Adrenal gland (tissue), 12 donors: ENCODE results near the gene INHBC. TPM values are rescaled to one million over a fixed set of nuclear protein-coding genes. Genes with fewer than 3 reads are reported as not detected.

ENCODE experiments used
- DNase-seq, 7 donors: peaks; one replicate each; pipeline ENCODE4 v3.0.0-alpha.2; 2019 to 2020
- H3K27ac ChIP-seq, 5 donors: fragments of 200-600 bp; sonication (generic) in 4 of 5; 1 replicate in 3 of 5; 2 replicates in 2 of 5; pipeline versions ENCODE4 v1.5.1 to v1.8.0; 2016 to 2020; ENCODE audit warnings: mild to moderate bottlenecking in 1 of 5
- H3K27me3 ChIP-seq: fragments of 200-600 bp; 2 replicates; pipeline ENCODE4 v1.8.0; 2021
- H3K36me3 ChIP-seq, 2 donors: fragments of 200-600 bp; replicated peaks in 1 of 2; 1 replicate in 1 of 2; 2 replicates in 1 of 2; pipeline versions ENCODE4 v1.5.1 to v1.8.0; 2018 to 2022
- H3K4me1 ChIP-seq, 2 donors: fragments of 200-600 bp; replicated peaks in 1 of 2; 1 replicate in 1 of 2; 2 replicates in 1 of 2; pipeline versions ENCODE4 v1.5.1 to v1.8.0; 2018 to 2021
- H3K4me3 ChIP-seq, 4 donors: fragments of 200-600 bp; sonication (generic) in 3 of 4; one replicate each; pipeline ENCODE4 v1.5.1; 2016 to 2018
- H3K9me3 ChIP-seq, 3 donors: fragments of 200-600 bp; sonication (generic) in 1 of 3; replicated peaks in 1 of 3; 1 replicate in 2 of 3; 2 replicates in 1 of 3; pipeline versions ENCODE4 v1.5.1 to v1.8.0; 2016 to 2021
- POLR2A ChIP-seq, 2 donors: fragments of 450-650 bp; IDR thresholded peaks; one replicate each; pipeline ENCODE4 v1.6.1; 2017; ENCODE audit warnings: antibody characterized with exemption in 2 of 2, mild to moderate bottlenecking in 2 of 2, moderate library complexity in 1 of 2
- WGBS, 4 donors: extraction: QIAGEN DNeasy Blood & Tissue Kit in 2 of 4; methylation state at CpG; one replicate each; pipeline versions ENCODE4 v1.1.5 to v1.1.7; 2013 to 2017; 5-methylcytosine and 5-hydroxymethylcytosine counted together
- intact Hi-C, 2 donors: fragments of 100-400 bp; cut with DNase I; formaldehyde crosslinking; loops; one replicate each; pipeline versions ENCODE4 v1.14.1 to v1.15.0; 2022 to 2023
- polyA plus RNA-seq, 3 donors: library from polyadenylated mRNA; stranded (reverse); fragments of 200-250 nt in 2 of 3; fragments of 350-450 nt in 1 of 3; fragmentation: Illumina TruSeq in 1 of 3; extraction: RNeasy Lipid Tissue Mini Kit (QIAGEN cat#74804) in 1 of 3; gene quantifications; one replicate each; pipeline ENCODE4 v1.2.3, GENCODE V29; 2013 to 2014
- total RNA-seq, 9 donors: library from RNA; depleted of rRNA in 4 of 9; stranded (reverse); fragments of >200 nt in 4 of 9; fragments of 120-200 nt in 1 of 9; fragmentation: NEBNext Ultra II Directional in 1 of 9; extraction: Animal tissue kit (Norgen Biotek cat#: 25700) in 1 of 9; gene quantifications; one replicate each; pipeline versions ENCODE4 v1.1.0 to v1.2.4, GENCODE V29; 2013 to 2023
- TF ChIP-seq, protein P1 (sequence below), 6 experiments: fragments of 450-650 bp in 4 of 6; fragments of 200-600 bp in 2 of 6; sonication (generic) in 1 of 6; IDR thresholded peaks; 1 replicate in 5 of 6; 2 replicates in 1 of 6; pipeline versions ENCODE4 v1.5.1 to v1.8.0; 2016 to 2021; ENCODE audit warnings: antibody characterized with exemption in 6 of 6, mild to moderate bottlenecking in 2 of 6, moderate library complexity in 1 of 6
- donor health status: healthy with polysubstance abuse.
- donor health status: Bipolar disorder and iron deficiency.
- donor health status: DM: yes; HTN: yes; CAD: no.
- donor health status: DM: no; HTN: no; CAD: no.
- donor health status: DM: no; HTN: no; CAD: no.
- donor health status: DM: yes; HTN: yes; CAD: no.

Gene INHBC
- total and polyA plus RNA-seq, 12 donors: not detected

DNA sequence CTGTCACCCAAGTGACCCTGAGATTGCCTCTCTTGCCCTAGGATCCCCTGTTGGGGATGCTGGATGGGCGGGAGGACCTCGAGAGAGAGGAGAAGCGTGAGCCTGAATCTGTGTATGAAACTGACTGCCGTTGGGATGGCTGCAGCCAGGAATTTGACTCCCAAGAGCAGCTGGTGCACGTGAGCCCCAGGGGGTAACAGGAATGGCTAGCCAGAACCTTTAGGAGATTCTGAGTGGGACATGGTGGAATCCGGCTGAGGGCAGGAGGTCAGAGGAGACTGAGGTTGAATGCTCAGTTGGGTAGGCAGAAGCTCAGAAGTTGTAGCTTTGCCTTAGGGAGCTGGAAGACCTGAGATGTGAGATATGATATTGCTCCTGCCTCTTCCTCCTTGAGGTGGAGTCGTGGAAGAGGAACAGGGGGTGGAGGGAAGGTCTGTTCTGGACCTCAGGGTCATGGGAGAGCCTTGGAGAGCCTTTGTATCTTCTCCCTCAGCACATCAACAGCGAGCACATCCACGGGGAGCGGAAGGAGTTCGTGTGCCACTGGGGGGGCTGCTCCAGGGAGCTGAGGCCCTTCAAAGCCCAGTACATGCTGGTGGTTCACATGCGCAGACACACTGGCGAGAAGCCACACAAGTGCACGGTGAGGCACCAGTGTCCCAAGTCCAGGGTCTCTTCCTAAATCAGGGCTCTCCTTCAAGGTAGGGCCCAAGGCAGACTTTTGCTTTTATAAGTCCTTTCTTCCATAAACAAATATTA is 31.3 kb downstream of the INHBC start:
- peaks cover 16 to 20% of the 10 kb centered on the region in 2 donors for H3K4me1 ChIP-seq
- no peaks in the 10 kb centered on the region for H3K36me3 ChIP-seq
- no peaks in the 10 kb centered on the region for H3K9me3 ChIP-seq
- 68 to 80% (median 79%) methylated on average over 13 to 14 of the region's 14 CpGs for WGBS, 4 donors
- H3K27me3 ChIP-seq: no peaks in the 10 kb centered on the region
- no peak overlapping the region for H3K4me3 ChIP-seq
- intact Hi-C loops: no loop called here
- no peak for DNase-seq
- no peak overlapping the region for H3K27ac ChIP-seq
- TF ChIP-seq, protein P1, sequence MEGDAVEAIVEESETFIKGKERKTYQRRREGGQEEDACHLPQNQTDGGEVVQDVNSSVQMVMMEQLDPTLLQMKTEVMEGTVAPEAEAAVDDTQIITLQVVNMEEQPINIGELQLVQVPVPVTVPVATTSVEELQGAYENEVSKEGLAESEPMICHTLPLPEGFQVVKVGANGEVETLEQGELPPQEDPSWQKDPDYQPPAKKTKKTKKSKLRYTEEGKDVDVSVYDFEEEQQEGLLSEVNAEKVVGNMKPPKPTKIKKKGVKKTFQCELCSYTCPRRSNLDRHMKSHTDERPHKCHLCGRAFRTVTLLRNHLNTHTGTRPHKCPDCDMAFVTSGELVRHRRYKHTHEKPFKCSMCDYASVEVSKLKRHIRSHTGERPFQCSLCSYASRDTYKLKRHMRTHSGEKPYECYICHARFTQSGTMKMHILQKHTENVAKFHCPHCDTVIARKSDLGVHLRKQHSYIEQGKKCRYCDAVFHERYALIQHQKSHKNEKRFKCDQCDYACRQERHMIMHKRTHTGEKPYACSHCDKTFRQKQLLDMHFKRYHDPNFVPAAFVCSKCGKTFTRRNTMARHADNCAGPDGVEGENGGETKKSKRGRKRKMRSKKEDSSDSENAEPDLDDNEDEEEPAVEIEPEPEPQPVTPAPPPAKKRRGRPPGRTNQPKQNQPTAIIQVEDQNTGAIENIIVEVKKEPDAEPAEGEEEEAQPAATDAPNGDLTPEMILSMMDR (IDR thresholded peaks at IDR 0.05): no peak
- no peak for TF ChIP-seq POLR2A (IDR thresholded peaks at IDR 0.05)

DNA sequence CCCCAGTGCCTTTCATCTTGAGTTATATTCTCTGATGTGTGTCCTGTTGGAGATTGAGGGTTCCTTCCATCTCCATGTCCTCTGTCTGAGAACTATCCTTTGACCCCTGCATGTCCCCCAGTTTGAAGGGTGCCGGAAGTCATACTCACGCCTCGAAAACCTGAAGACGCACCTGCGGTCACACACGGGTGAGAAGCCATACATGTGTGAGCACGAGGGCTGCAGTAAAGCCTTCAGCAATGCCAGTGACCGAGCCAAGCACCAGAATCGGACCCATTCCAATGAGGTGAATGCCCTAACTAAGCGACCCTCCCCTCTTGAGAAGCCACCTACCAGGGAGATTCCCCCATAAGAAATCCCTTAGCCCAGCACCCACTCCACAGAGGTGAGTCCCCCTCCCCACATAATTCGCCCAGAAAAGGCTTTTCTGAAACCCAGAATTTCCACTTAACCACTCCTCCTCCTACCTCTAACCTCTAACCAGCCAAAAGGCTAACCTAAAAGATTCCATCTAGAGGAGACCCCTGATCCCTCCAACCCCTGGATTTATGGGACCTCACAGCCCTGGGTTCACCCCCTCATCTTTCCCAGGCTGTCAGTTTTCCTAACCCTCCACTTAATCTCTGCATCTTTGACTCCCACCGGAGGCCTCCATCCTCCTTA is 32.8 kb downstream of the INHBC start:
- Histone ChIP-seq H3K9me3 (no peaks in the 10 kb centered on the region), H3K27ac (no peak overlapping the region), H3K27me3 (no peaks in the 10 kb centered on the region), H3K4me1 (peaks cover 3 to 5% of the 10 kb centered on the region in 2 donors), H3K4me3 (no peak overlapping the region), H3K36me3 (no peaks in the 10 kb centered on the region)
- 77 to 84% (median 81%) methylated on average over 8 to 12 of the region's 12 CpGs for WGBS, 4 donors
- intact Hi-C loops: no loop called here
- no peak for DNase-seq
- TF ChIP-seq, protein P1 (IDR thresholded peaks at IDR 0.05): no peak
- no peak for TF ChIP-seq POLR2A (IDR thresholded peaks at IDR 0.05)

DNA sequence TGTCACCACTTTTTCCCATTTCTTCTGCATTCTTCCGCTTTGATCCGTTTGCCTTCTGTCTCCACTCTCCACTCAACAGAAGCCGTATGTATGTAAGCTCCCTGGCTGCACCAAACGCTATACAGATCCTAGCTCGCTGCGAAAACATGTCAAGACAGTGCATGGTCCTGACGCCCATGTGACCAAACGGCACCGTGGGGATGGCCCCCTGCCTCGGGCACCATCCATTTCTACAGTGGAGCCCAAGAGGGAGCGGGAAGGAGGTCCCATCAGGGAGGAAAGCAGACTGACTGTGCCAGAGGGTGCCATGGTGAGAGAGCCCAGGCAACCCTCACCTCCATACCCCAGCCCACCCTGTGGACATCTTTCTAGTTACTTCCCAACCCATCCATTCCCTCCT is 33.3 kb downstream of the INHBC start:
- Histone ChIP-seq H3K27ac (no peak overlapping the region), H3K4me1 (no peaks in the 10 kb centered on the region), H3K36me3 (no peaks in the 10 kb centered on the region), H3K9me3 (no peaks in the 10 kb centered on the region), H3K27me3 (no peaks in the 10 kb centered on the region), H3K4me3 (no peak overlapping the region)
- intact Hi-C loops: no loop called here
- TF ChIP-seq, protein P1 (IDR thresholded peaks at IDR 0.05): no peak
- TF ChIP-seq POLR2A (IDR thresholded peaks at IDR 0.05): no peak
- WGBS, 4 donors: 73 to 84% (median 78%) methylated on average over 9 to 11 of the region's 11 CpGs
- DNase-seq: no peak

DNA sequence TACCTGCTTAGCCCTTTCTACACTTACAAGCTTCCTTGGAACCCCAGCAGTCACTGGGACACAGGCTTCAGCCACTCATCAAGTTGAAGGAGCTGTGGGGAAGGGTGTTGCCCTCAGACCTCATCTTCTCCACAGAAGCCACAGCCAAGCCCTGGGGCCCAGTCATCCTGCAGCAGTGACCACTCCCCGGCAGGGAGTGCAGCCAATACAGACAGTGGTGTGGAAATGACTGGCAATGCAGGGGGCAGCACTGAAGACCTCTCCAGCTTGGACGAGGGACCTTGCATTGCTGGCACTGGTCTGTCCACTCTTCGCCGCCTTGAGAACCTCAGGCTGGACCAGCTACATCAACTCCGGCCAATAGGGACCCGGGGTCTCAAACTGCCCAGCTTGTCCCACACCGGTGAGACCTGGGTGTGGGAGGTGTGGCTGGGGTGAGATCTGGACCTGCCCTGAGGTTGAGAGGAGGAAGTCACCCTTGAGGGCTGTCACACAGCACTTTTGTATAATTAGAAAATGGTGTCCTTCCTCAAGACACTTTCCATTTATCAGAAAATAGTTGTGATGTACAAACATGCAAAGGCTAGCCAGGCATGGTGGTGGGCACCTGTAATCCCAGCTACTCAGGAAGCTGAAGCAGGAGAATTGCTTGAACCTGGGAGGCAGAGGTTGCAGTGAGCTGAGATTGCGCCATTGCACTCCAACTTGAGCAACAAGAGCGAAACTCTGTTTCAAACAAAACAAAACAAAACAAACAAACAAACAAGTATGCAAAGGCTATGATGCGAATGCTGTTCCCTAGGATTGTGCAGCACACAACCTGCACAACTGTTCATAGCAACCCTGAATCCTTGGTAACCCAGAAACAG is 34.9 kb downstream of the INHBC start:
- intact Hi-C loops: no loop called here
- Histone ChIP-seq H3K27ac (no peak overlapping the region), H3K27me3 (peaks cover 12% of the 10 kb centered on the region), H3K4me3 (no peak overlapping the region), H3K4me1 (no peaks in the 10 kb centered on the region), H3K36me3 (no peaks in the 10 kb centered on the region), H3K9me3 (no peaks in the 10 kb centered on the region)
- no peak for DNase-seq
- TF ChIP-seq, protein P1 (IDR thresholded peaks at IDR 0.05): no peak
- TF ChIP-seq POLR2A (IDR thresholded peaks at IDR 0.05): no peak
- 82 to 88% (median 84%) methylated on average over 4 to 10 of the region's 10 CpGs for WGBS, 4 donors
